ENCODE data around the gene SH3RF1.

The SH3RF1 gene

DNA sequence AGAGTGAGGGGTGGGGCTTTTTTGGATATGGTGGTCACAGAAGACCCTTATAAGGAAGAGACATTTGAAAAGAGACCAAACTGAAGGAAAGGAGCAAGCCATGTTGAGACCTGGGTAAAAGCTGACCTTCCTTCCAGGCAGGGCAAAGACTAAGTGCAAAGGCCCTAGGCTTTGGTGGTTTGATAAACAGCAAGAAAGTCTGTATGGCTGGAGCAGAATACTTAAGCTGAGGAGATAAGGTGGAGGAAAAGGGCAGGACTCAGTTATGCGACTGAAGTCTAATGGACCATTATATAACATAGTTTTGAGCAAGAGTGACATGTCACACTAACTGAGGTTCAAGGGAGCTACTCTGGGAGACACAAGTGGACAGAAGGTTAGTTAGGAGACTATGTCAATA lies 20.0 kb downstream of the SH3RF1 start:
- no peak for DNase-seq

DNA sequence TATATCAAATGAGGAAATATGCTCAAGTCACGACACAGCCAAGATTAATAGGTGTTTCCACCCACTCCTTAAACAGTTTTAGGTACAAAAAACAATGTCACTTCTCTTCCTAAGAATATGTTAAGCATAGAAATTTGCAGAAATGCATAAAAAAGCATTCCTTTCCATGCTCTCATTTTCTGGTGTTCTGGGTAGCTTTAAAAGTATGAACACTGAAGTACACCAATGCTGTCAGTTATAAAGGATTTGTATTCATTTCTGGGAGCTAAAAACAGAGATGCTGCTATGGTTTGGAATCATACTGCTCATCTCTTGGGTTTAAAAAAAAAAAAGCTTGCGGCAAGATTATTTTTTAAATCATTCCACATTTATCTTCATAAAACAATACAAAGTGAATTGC lies 20.8 kb downstream of the SH3RF1 start:
- DNase-seq: no peak

DNA sequence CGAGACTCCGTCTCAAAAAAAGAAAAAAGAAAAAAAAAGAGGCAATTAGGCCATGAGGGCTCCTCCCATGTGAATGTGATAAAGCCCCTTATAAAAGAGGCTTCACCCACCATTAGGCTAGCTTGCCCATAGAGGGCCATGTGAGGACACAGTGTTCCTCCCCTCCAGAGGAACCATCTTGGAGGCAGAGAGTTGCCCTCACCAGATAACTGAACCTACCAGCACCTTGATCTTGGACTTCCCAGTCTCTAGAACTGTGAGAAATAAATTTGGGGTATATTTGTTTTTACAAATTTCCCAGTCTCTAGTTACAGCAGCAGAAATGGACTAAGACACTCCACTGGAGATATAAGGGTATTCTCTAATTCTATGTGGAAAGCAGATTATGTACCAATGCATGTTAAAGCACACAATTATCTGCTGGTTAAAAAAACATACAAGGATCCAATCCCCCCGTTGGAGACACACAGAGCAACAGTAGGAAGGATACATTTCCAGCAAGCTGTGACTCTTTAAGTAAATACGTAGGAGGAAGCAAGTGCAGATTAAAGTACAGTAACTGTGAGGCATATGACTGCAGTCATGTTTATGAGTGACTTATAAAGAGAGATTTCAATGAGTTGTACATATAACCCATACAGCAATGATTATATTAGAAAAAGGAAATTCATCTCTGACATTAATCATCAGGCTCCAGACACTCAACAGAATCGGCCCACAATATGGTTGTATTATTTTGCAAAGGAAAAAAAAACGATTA lies 21.4 kb downstream of the SH3RF1 start:
- no peak for DNase-seq

DNA sequence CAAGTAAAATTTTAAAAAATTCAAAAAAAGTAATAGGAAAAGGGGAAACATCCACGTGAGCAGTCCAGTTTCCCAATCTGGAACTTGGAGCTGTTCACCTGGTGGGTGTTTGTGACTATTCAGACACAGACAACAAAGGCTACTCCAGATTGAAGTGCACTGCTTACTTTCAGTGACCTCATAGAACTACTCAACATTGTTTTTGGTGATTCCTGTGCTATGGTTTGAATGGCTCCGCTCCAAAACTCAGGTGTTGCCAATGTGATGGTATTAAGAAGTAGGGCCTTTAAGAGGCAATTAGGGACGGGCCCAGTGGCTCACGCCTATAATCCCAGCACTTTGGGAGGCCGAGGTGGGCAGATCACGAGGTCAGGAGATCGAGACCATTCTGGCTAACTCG lies 22.1 kb downstream of the SH3RF1 start:
- DNase-seq: no peak

DNA sequence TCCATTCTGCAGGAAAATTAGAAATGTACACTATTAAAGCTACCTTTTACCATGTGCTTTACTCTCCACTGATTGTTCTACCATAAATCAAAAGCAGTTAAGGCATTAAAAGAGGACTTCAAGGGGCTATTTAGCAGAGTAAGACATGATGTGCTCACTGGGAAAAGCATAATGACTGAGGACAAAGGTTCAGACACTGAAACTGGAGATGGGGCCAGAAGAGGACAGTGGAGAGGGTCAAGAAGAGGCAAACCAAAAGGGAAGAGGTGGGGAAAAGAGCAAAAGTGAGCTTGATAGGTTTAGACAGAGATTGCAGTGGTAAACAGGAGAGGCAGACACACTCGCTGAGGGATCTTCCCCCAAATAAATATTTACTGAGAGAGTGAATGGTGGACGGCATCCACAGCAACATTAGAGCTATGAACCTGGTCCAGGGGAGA lies 23.8 kb downstream of the SH3RF1 start:
- DNase-seq: no peak

DNA sequence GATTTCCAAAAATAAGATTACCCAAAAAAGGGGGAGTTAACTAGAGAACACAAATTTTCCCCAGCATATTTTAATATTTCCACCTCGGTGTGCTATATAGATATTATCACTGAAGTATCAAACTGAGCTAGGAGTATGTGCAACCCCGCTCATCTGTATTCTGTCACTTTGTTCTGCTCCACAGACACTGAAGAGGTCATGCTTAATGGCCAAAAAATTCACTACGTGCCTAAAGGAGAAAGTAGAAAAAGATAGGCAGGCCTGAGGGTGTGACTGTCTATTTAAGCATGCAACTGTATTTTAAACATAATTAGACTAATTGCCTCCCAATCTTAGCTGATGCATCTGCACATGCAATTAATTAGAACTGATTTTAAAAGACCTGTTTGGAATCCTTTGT lies 24.5 kb downstream of the SH3RF1 start:
- DNase-seq: no peak

DNA sequence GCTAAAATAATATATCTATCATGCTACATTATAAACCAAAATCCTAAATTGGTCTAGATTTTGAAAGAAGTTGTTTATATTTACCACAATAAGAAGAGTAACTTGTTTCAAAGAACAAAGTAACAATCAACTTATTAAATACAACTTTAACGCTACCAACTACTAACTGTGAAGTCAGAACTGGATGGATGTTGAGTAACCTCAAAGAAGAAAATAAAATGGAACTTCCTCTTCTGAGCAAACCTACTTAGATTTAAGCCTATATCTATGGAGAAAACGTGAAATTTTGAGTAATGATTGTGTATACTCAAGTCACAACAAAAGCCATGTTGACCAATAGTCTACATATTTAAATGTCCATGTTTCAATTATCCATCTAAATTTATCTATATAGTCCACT lies 25.7 kb downstream of the SH3RF1 start:
- no peak for DNase-seq

DNA sequence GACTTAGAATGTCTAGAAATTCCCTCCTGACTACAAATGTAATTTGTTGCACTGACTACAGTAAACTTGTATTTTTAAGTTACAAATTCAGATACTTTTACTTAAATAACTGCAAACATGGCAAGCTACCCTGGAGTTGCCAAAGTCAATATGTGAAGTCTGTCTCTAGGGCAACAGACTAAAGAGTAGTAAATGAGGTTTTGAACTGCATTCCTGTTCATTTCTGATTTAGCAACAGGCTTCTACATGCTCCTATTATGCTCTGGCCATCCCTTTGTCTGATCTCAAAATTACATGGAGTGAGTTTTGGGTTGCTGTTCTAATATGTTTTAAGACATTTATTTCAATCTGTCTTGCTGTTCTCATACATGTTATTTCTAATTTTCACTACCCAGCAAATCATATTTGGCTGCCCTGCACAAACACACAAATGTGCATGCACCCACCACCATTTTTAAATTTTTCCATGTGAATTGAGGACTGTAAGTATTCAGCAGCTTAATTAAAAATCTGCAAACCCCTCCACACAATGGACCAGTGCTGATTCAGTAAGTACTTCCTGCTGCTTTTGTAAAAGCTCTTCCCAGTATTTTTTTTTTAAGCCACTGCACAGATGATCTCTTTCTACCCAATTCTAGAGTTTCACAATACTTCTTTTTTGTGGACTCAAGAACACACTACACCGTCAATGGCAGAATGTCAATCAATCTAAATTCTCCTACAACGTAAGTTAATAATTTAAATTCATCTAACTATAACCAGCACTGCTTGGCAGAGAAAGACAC lies 26.7 kb downstream of the SH3RF1 start:
- DNase-seq: no peak

DNA sequence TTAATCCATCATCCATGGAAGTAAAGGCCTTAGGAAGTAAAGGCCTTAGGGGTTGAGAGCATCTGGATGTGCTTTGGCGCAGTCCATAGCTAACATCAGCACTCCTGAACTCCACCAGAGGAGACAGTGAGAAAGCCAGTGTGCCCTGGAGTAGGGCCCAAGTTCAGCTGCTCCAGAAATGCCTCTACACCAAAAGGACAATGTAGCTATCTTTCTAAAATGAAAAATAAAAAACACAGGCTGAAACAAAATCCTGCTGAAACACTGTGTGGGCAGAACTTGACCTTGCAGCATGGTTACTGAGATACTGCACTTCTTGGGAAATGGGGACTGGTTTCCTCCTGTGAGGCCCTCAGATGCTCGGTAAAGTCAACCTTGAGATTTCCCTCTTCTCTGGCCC lies 29.3 kb downstream of the SH3RF1 start:
- DNase-seq: no peak

DNA sequence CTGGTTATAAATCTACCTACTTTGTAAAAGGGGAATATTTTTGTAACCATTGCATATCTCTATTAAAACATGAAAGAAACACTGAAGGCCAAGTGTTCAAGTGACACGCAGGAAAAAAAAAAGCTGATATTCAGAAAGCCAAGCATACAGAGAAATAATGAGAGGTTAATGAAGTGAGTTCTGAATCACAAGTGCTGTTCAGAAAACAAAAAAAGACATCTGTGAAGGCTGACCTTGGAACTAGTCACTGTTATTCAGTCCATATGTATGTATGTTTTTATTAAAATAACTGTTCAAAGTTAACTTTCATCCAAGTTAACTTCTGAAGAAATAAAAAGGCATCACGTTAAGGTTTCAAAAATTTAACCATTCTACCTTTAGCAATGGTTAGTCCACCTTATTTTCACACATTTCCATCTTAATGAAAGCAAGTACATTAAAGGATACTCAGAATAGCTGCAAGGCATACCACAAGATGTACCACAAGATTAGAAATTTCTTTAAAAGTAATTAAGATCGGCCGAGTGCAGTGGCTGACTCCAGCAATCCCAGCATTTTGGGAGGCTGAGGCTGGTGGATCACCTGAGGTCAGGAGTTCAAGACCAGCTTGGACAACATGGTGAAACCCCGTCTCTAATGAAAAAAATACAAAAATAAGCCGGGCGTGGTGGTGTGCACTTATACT lies 31.4 kb downstream of the SH3RF1 start:
- no peak for DNase-seq

DNA sequence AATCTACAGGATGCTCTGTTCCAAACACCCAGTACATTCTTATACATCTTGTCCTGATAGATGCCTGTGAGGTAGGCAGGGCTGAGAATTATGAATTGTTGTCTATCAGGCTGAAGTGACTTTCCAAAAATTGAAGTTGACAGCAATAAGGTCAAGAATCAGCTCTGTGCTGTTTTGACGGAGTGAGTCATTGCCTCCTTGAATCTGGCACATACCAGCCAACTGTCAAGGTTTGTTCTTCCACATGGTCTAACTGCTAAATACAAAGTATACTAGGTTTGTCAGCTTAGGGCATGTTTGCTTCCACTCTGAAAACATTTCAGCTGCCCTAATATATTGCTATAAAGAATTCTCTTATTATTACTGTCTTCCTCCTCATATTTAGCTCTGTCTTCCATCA lies 32.3 kb downstream of the SH3RF1 start:
- DNase-seq: no peak

DNA sequence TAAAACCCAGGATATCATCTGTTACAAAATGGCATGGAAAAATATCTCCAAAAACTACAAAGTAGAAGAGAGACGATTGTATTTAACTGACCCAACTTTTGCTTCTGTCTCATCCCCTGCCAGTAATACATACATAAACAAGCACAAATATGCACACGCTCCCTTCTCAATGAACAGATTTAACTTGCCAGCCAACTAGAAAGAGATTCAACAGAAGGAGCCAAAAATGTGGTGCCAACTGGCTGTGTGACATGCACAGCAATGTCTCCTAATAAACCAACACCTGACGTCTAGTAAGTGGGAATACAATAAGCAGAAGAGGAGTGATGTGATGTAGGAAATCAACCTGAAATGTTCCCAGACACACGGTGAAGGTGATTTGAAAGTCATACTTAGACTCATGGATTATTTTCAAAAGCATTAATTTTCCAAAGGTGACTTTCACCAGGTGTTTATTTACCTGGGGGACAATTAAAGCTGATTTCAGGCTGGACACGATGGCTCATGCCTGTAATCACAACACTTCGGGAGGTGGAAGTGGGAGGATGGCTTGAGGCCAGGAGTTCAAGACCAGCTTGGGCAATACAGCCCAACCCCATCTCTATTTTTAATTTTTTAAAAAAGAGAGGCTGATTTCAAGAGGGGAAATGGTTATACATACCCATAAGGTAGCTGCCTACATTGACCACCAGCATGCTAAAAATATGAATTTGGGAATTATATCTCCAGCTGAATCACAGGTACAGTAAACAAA lies 33.7 kb downstream of the SH3RF1 start:
- no peak for DNase-seq

DNA sequence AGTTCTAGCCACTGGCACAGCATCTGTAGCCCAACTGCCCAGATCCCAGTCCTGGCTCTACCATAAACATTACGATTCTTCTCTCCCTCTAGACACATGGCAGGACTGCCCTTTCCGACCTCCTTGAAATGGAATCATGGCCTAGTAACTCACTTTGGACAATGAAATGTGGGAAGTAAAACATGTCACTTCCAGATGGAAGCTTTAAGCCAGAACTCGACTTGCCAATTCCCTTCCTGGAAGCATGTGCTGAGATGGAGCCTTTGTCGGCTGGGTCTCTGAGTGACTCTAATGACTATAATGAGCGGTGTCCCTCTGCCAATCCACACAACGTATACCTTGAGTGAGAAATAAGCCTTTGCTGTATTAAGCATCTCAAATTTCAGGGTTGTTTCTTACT lies 34.7 kb downstream of the SH3RF1 start:
- no peak for DNase-seq

DNA sequence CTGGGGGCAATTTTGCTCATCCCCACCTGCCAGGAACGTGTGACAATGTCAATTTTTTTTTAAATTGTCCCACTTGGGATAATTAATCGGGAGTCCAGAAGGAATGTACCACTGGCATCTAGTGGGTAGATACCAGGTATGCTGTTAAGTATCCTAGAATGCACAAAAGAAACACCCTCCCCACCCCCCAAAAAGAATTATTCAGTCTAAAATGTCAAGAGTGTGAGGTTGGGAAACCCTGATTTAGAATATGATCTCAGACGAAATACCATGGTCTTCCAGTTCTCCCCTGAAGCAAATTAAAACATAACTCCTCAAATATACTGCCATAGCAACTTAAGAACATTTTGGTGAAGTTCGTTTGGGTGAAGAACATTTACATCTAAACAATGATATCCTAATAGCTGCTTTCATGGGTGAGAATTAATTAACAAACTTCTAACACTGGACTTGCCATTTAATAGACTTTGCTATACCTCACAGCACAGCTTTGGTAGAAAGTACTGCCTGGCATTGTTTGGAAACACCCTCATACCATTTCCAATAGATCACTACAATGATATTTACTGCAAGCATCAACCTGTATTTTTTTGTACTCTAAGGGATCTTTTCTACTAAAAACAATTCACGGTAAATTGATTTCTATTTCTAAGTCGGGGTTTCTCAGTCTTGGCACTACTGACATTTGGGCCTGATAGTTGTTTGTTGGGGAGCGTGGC lies 36.5 kb downstream of the SH3RF1 start:
- DNase-seq: no peak

DNA sequence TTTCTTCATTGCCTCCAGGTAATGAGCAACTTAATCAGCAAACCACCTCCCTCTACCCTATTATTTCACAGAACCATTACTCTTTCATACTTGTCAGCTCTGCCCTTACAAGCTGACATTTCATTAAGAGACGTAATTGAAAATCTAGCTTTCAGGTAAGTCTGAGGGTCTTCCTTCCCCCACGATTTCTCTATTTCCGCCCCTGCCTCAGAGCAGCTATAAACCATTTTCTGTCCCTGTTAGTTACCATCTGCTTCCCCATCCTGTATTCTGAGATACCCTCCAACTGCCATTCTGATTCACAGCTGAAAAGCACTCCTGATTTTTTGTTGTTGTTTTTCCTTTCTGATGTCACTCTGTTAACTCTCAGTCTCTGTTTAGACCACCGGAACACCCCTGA lies 37.1 kb downstream of the SH3RF1 start:
- DNase-seq: no peak

DNA sequence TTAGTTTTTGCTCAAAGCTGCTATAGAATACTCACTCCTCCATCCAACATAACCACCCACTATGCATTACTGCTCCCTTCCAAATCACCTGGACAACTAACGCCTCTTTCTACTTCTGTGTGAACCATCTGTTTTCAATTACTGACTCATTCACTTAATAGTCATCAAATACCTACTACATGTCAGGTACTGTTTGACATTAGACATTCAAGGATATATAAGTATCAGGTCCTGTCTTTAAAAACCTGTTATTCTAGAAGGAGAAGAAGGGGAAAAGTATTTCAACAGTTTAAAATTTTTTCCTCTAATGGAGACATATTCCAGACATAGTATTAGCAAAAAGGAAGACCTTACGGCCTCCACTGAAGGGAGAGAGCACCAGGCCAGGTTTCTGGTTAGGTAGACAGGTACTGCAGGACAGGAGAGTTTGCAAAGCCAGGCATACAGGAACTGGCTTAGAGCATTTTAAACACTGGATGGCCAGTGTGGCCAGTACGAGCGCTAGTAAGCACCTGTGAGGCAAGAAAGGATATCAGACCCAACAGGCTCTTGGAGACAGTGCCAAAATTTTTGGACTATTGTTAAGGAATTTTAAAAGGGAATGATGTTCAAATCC lies 39.0 kb downstream of the SH3RF1 start:
- no peak for DNase-seq

DNA sequence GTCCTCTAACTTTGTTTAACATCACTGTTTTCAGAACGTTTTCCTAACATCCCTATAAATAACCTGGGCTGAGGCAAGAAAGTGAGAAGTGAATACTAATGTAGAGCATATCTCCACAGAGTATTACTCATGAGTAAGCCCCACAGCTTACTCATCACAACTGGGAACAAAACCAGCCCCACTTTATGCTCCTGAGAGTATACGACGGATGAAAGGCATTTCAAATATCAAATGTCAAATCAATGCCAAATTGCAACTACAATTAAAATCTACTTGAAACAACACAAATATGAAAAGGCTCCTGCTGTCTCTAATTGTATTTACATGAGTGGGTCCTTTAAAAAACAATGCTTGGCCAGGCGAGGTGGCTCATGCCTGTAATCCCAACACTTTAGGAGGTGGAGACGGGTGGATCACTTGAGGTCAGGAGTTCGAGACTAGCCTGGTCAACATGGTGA lies 41.2 kb downstream of the SH3RF1 start:
- no peak for DNase-seq

DNA sequence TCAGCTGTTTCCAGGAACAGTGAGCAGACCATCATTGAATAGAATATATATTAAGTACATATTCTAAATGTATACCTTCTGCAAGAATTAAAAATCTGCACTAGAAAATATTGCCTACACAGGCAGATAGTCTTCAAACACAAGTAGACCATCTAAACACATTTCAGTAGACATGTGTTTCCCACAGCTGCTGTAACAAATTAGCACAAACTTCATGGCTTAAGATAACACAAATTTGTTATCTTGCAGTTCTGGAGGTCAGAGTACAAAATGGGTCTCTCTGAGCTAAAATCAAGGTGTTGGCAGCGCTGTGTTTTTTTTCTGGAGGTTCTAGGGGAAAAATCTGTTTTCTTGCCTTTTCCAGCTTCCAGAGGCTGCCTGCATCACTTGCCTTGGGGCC lies 42.7 kb downstream of the SH3RF1 start:
- DNase-seq: no peak

DNA sequence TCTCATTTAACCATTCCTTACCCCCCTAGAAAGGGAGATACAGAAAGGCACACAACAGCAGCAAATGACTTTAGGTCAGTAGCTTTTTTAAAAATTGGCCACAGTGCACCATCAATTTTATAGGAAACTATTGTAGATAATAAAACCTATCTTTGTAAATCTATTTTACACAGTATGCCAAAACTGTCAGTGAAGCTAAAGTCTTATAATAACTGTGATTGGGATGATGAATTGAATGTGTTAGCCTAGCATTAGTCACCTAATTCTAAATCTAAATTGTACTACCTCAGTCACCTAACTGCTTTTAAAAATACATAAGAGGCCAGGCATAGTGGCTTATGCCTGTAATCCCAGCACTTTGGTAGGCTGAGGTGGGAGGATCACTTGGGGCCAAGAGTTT lies 44.2 kb downstream of the SH3RF1 start:
- no peak for DNase-seq

DNA sequence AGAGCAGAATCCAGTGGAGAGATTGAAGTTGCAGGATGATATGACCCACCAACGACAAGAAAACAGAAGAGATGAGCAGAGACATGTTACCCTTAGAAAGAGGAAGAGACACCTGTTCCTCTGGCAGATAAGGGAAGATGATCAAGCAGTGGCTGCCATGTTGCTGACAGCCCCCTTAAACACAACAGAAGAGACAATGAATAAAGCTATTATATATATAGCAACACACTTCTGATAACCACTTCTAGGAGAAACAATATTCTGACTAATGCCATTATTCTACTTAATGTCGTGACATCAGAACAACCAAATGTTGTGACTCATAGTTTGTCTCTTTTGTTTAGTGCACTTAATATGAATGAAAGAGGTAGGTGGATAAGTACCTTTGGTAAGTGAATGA lies 44.9 kb downstream of the SH3RF1 start:
- no peak for DNase-seq

DNA sequence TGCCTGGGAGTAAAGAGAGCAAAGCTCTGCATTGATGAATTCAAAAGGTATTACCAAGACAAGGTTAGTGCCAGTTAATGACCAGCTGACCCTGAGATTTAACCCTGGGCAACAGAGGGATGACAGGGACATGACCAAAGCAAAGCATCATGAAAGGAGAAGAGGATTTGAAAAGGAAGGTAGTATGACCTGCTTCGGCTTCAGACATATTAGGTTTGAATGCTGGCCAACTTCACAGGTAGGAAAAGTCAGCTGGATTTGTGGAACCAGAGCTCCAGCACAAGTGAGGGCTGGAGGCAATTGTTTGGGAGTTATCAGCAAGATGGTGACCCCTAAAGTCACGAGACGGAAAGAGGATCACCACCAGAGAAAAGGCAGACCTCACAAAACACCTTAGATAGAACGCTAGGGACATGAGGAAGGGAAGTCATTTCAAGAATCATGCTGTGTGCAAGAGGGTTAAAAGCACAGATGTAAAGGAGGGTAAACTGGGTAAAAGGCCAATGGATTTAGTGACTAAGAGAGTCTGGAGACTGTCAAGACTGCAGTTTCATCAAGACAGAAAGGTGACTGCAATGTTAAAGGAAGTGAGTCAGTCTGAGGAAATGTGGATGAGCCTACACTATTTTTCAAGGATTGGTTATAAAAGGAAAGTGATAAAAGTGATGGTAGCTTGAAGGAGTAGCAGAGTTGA lies 45.6 kb downstream of the SH3RF1 start:
- no peak for DNase-seq

All from stimulated activated CD4-positive, alpha-beta T cell treated with anti-CD3 and anti-CD28 coated beads, Interleukin-2, amount 100 ng/mL, for 24 hours (primary cell).